Right atrium auricular region (tissue), 2 donors: ENCODE data around the gene VEGFB. TPM values are rescaled to one million over a fixed set of nuclear protein-coding genes. Genes with fewer than 3 reads are reported as not detected.

Source experiments
- DNase-seq: peaks from one replicate; pipeline ENCODE4 v3.0.0-alpha.2; 2019; ENCODE audit warnings: low spot score
- H3K27ac ChIP-seq, 2 donors: fragments of 200-600 bp; sonication (generic); 1 replicate in 1 of 2; 2 replicates in 1 of 2; pipeline ENCODE4 v1.5.1; 2016 to 2019
- H3K27me3 ChIP-seq, 2 donors: fragments of 200-600 bp; sonication (generic); one replicate each; pipeline versions ENCODE4 v1.5.1 to v1.6.0; 2017 to 2019
- H3K36me3 ChIP-seq: fragments of 200-600 bp; sonication (generic); one replicate; pipeline ENCODE4 v1.5.1; 2016
- H3K4me1 ChIP-seq, 2 donors: fragments of 200-600 bp; sonication (generic); one replicate each; pipeline versions ENCODE4 v1.5.1 to v1.6.0; 2017 to 2019
- H3K4me3 ChIP-seq, 2 donors: fragments of 200-600 bp; sonication (generic); 1 replicate in 1 of 2; 2 replicates in 1 of 2; pipeline ENCODE4 v1.5.1; 2017 to 2019; ENCODE audit warnings: mild to moderate bottlenecking in 1 of 2, moderate library complexity in 1 of 2
- H3K9me3 ChIP-seq, 2 donors: fragments of 200-600 bp; sonication (generic); one replicate each; pipeline ENCODE4 v1.5.1; 2019
- total RNA-seq, 2 donors: library from RNA; depleted of rRNA; stranded (reverse); fragments of >200 nt; gene quantifications; one replicate each; pipeline ENCODE4 v1.1.0, GENCODE V29; 2016
- TF ChIP-seq, protein P1 (sequence below), 2 donors: fragments of 200-600 bp; sonication (generic); IDR thresholded peaks; one replicate each; pipeline ENCODE4 v1.5.1; 2019; ENCODE audit warnings: antibody characterized with exemption in 2 of 2

Gene VEGFB
- total RNA-seq, 2 donors from 2014 or later, result 153 to 201 TPM

DNA sequence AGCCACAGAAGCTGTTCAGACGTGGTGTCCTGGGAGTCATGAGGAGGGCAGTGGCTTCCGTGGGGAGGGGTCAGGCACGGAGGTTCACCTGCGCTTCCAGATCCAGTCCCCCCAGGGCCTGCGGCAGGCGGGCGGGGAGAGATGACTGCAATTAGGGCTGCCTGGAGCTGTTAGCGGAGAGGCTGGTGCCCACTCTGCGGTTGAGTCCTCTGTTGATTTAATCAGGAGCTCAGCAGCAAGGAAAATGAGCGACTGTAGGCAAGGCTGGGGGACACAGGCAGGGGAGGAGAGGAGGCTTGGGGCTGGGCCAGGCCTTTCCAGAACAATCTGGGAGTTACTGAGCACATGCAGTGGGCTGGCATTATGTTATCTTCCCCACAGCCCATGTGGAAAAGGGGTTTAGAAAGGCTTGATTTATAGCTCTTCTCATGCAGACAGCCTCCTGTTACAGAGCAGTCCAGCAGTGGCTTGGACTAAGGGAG lies 30.0 kb downstream of the VEGFB start:
- Histone ChIP-seq H3K27me3 (no peaks in the 10 kb centered on the region), H3K9me3 (no peaks in the 10 kb centered on the region), H3K4me3 (no peak overlapping the region), H3K36me3 (peaks cover 41% of the 10 kb centered on the region), H3K27ac (no peak overlapping the region), H3K4me1 (peaks cover 0 to 27% of the 10 kb centered on the region in 2 donors)
- TF ChIP-seq, protein P1, sequence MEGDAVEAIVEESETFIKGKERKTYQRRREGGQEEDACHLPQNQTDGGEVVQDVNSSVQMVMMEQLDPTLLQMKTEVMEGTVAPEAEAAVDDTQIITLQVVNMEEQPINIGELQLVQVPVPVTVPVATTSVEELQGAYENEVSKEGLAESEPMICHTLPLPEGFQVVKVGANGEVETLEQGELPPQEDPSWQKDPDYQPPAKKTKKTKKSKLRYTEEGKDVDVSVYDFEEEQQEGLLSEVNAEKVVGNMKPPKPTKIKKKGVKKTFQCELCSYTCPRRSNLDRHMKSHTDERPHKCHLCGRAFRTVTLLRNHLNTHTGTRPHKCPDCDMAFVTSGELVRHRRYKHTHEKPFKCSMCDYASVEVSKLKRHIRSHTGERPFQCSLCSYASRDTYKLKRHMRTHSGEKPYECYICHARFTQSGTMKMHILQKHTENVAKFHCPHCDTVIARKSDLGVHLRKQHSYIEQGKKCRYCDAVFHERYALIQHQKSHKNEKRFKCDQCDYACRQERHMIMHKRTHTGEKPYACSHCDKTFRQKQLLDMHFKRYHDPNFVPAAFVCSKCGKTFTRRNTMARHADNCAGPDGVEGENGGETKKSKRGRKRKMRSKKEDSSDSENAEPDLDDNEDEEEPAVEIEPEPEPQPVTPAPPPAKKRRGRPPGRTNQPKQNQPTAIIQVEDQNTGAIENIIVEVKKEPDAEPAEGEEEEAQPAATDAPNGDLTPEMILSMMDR (IDR thresholded peaks at IDR 0.05), result no peak
- DNase-seq, result no peak

- Histone ChIP-seq H3K27me3 (no peaks in the 10 kb centered on the region), H3K4me1 (peaks cover 0 to 27% of the 10 kb centered on the region in 2 donors), H3K4me3 (no peak overlapping the region), H3K27ac (no peak overlapping the region), H3K9me3 (no peaks in the 10 kb centered on the region), H3K36me3 (peaks cover 34% of the 10 kb centered on the region)
- no peak for DNase-seq
- TF ChIP-seq, protein P1 (IDR thresholded peaks at IDR 0.05), result no peak
Measured at GRCh38 chr11:64265176-64266160, 31.1 kb downstream of the VEGFB start.

GRCh38 chr11:64266339-64266738 lies 32.0 kb downstream of the VEGFB start:
- H3K27me3 ChIP-seq, result no peaks in the 10 kb centered on the region
- H3K4me3 ChIP-seq, result no peak overlapping the region
- no peak overlapping the region for H3K27ac ChIP-seq
- peaks cover 31% of the 10 kb centered on the region for H3K36me3 ChIP-seq
- peaks cover 0 to 27% of the 10 kb centered on the region in 2 donors for H3K4me1 ChIP-seq
- TF ChIP-seq, protein P1 (IDR thresholded peaks at IDR 0.05), result no peak
- no peak for DNase-seq
- no peaks in the 10 kb centered on the region for H3K9me3 ChIP-seq

- Histone ChIP-seq H3K4me3 (no peak overlapping the region), H3K36me3 (peaks cover 24% of the 10 kb centered on the region), H3K4me1 (peaks cover 0 to 37% of the 10 kb centered on the region in 2 donors), H3K27me3 (no peaks in the 10 kb centered on the region), H3K27ac (peak overlapping the region; percentile 93 to 98), H3K9me3 (no peaks in the 10 kb centered on the region)
- no peak for DNase-seq
- TF ChIP-seq, protein P1 (IDR thresholded peaks at IDR 0.05), result no peak
Measured at GRCh38 chr11:64267207-64267945, 33.0 kb downstream of the VEGFB start.

DNA sequence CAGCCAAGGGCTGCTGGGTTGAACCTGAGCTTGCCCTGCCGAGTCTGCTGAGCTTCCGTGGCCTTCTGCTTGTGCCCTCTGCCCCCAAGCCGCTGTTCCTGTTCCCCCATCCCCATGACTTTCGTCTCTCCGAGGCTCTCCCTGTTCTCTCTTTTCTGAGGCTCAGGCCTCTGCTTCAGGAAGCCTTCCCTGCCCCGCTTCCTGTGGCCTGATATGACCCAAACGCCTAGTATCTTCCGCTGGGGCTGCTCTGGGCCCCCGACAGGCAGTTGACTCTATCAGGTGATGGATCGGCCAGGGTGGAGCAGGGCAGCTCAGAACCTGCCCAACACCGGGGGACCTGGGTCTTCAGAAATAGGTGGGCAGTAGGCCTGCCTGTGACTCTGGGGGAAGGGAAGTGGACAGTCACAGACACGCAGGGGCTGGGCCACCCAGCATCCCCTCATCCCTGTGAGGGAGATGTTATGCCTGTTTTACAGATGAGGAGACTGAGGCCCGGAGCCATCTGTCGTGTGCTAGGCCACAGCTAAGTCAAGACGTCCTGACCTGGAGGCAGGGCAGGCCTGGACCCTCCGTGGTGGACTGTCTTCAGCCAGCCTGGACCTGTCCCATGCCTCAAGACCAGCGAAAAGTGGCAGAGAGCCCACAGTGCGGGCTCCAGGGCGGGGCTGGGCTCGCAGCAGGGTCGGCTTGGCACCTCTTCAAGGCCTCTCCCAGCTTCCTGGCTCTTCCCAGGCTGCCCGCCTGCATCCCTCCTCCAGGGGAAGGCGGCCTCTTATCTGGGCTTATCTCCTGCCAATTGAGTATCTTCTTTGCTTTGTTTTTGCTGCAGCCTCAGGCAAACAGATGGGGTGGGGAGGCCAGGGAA lies 33.9 kb downstream of the VEGFB start:
- no peaks in the 10 kb centered on the region for H3K9me3 ChIP-seq
- peaks cover 0 to 45% of the 10 kb centered on the region in 2 donors for H3K4me1 ChIP-seq
- peaks cover 19% of the 10 kb centered on the region for H3K36me3 ChIP-seq
- peak overlapping the region; percentile 93 to 98 for H3K27ac ChIP-seq
- no peaks in the 10 kb centered on the region for H3K27me3 ChIP-seq
- peak overlapping the region; percentile 59 to 72 for H3K4me3 ChIP-seq
- DNase-seq, result peak; percentile 82
- TF ChIP-seq, protein P1 (IDR thresholded peaks at IDR 0.05), result no peak
